Mesendoderm (in vitro differentiated cells): Measurements from ENCODE around the gene SLA2.
"Not testable (repeated sequence)": the region's sequence is repeated elsewhere in the genome, so short reads cannot be mapped to it uniquely, and the experiment has no call there.

Experiments
- DNase-seq: peaks from one replicate; pipeline ENCODE4 v3.0.0; 2013
- H2AK5ac ChIP-seq: 2 replicates; pipeline ENCODE4 v1.6.1; 2013; ENCODE audit warnings: low read length, inconsistent platforms
- H2BK120ac ChIP-seq: 2 replicates; pipeline ENCODE4 v1.6.1; 2013; ENCODE audit warnings: low read depth, mild to moderate bottlenecking, low read length, moderate library complexity, mixed read lengths
- H2BK15ac ChIP-seq: replicated peaks from 2 replicates; pipeline ENCODE4 v1.6.1; 2013; ENCODE audit warnings: low read depth, mild to moderate bottlenecking, moderate library complexity
- H2BK5ac ChIP-seq: 2 replicates; pipeline ENCODE4 v1.6.1; 2013; ENCODE audit warnings: low read length, inconsistent platforms
- H3K18ac ChIP-seq: 2 replicates; pipeline ENCODE4 v1.6.1; 2013; ENCODE audit warnings: mild to moderate bottlenecking, low read length, mixed read lengths
- H3K23ac ChIP-seq: one replicate; pipeline ENCODE4 v1.6.1; 2013; ENCODE audit warnings: low read length
- H3K27ac ChIP-seq: 2 replicates; pipeline ENCODE4 v1.5.1; 2013; ENCODE audit warnings: low read depth, mild to moderate bottlenecking, inconsistent platforms, low read length, moderate library complexity
- H3K27me3 ChIP-seq: 2 replicates; pipeline ENCODE4 v1.6.1; 2013; ENCODE audit warnings: low read length, control low read depth, mild to moderate bottlenecking, inconsistent platforms; ENCODE audit not compliant: insufficient read depth, poor library complexity
- H3K36me3 ChIP-seq: 2 replicates; pipeline ENCODE4 v1.6.1; 2013; ENCODE audit warnings: low read length, inconsistent platforms; ENCODE audit not compliant: control insufficient read depth, insufficient read depth
- H3K4ac ChIP-seq: one replicate; pipeline ENCODE4 v1.6.1; 2013; ENCODE audit warnings: low read depth, mild to moderate bottlenecking, low read length, moderate library complexity
- H3K4me1 ChIP-seq: 2 replicates; pipeline ENCODE4 v1.6.1; 2013; ENCODE audit warnings: low read depth, low read length, inconsistent platforms; ENCODE audit not compliant: control insufficient read depth
- H3K4me2 ChIP-seq: 2 replicates; pipeline ENCODE4 v1.6.1; 2013; ENCODE audit warnings: low read length
- H3K4me3 ChIP-seq: 2 replicates; pipeline ENCODE4 v1.5.1; 2013; ENCODE audit warnings: mild to moderate bottlenecking, low read length
- H3K56ac ChIP-seq: one replicate; pipeline ENCODE4 v1.6.1; 2013; ENCODE audit warnings: low read length
- H3K79me1 ChIP-seq: 2 replicates; pipeline ENCODE4 v1.6.1; 2013; ENCODE audit warnings: low read length, inconsistent platforms
- H3K79me2 ChIP-seq: 2 replicates; pipeline ENCODE4 v1.6.1; 2013; ENCODE audit warnings: mild to moderate bottlenecking, low read length; ENCODE audit not compliant: control insufficient read depth, insufficient read depth
- H3K9ac ChIP-seq: 2 replicates; pipeline ENCODE4 v1.6.1; 2013; ENCODE audit warnings: low read length, inconsistent platforms
- H4K5ac ChIP-seq: one replicate; pipeline ENCODE4 v1.6.1; 2013; ENCODE audit warnings: low read length
- H4K8ac ChIP-seq: one replicate; pipeline ENCODE4 v1.6.1; 2013; ENCODE audit warnings: low read depth, mild to moderate bottlenecking, control low read depth, low read length, moderate library complexity
- WGBS: extraction: QIAGEN DNeasy Blood & Tissue Kit; methylation state at CpG from one replicate; pipeline ENCODE4 v1.1.7; 2013; ENCODE audit warnings: low lambda C conversion rate, missing lambda C conversion rate; ENCODE audit not compliant: insufficient coverage; ENCODE audit errors: extremely low coverage; 5-methylcytosine and 5-hydroxymethylcytosine counted together

SLA2 gene

GRCh38 chr20:36684747-36685146 is 38.8 kb upstream of the SLA2 start:
- Histone ChIP-seq H3K23ac (no peak overlapping the region), H3K36me3 (peaks cover 2% of the 10 kb centered on the region), H4K8ac (no peak overlapping the region), H3K79me2 (no peaks in the 10 kb centered on the region), H2BK120ac (no peak overlapping the region), H3K4me3 (no peak overlapping the region), H3K27ac (no peak overlapping the region), H2BK5ac (no peak overlapping the region), H3K79me1 (no peaks in the 10 kb centered on the region), H2BK15ac (no peak overlapping the region), H3K9ac (no peak overlapping the region), H3K18ac (no peak overlapping the region), H3K4me2 (no peak overlapping the region), H4K5ac (no peak overlapping the region), H3K4me1 (no peaks in the 10 kb centered on the region), H3K27me3 (no peaks in the 10 kb centered on the region), H2AK5ac (no peak overlapping the region), H3K4ac (no peak overlapping the region), H3K56ac (no peak overlapping the region)
- DNase-seq: no peak
- WGBS: no CpG with 5 or more reads among the region's 6 CpGs

DNA sequence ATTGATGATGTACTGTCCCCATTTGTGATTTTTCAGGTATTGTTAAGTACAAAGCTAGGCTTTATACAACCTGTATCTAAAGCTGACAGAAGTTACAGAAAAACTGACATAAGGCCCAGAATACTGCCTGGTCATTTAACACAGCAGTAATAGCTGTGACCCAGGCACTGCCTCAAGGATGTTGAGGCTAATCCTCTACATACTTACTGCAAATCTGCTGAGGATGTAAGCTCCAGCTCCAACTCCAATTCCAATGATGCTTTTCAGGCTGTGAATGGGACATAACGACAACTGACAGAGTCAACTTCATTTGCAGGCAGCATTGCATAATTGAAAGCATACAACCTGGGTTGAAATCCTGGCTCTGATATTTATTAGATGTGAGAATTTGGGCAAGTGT is 36.3 kb upstream of the SLA2 start:
- no peak overlapping the region for H3K4me3 ChIP-seq
- no peak overlapping the region for H4K5ac ChIP-seq
- H2BK120ac ChIP-seq: no peak overlapping the region
- no peak overlapping the region for H3K4ac ChIP-seq
- no peak overlapping the region for H4K8ac ChIP-seq
- H3K4me1 ChIP-seq: no peaks in the 10 kb centered on the region
- H3K9ac ChIP-seq: no peak overlapping the region
- H2BK15ac ChIP-seq: no peak overlapping the region
- DNase-seq: no peak
- no peak overlapping the region for H2AK5ac ChIP-seq
- no CpG with 5 or more reads among the region's 1 CpG for WGBS
- no peak overlapping the region for H2BK5ac ChIP-seq
- peaks cover 2% of the 10 kb centered on the region for H3K36me3 ChIP-seq
- no peaks in the 10 kb centered on the region for H3K27me3 ChIP-seq
- no peak overlapping the region for H3K4me2 ChIP-seq
- H3K23ac ChIP-seq: no peak overlapping the region
- no peaks in the 10 kb centered on the region for H3K79me2 ChIP-seq
- H3K79me1 ChIP-seq: no peaks in the 10 kb centered on the region
- H3K27ac ChIP-seq: no peak overlapping the region
- no peak overlapping the region for H3K18ac ChIP-seq
- H3K56ac ChIP-seq: no peak overlapping the region

- H3K36me3 ChIP-seq: no peaks in the 10 kb centered on the region
- H4K5ac ChIP-seq: peak overlapping the region; percentile 79
- no CpG with 5 or more reads among the region's 8 CpGs for WGBS
- H4K8ac ChIP-seq: no peak overlapping the region
- peak overlapping the region; percentile 6 for H3K27ac ChIP-seq
- H3K18ac ChIP-seq: no peak overlapping the region
- H3K79me2 ChIP-seq: no peaks in the 10 kb centered on the region
- DNase-seq: no peak
- H2BK120ac ChIP-seq: no peak overlapping the region
- no peak overlapping the region for H3K23ac ChIP-seq
- no peaks in the 10 kb centered on the region for H3K27me3 ChIP-seq
- H3K79me1 ChIP-seq: no peaks in the 10 kb centered on the region
- peak overlapping the region; percentile 87 for H3K56ac ChIP-seq
- H2AK5ac ChIP-seq: no peak overlapping the region
- no peak overlapping the region for H3K4me3 ChIP-seq
- H3K4me2 ChIP-seq: peak overlapping the region; percentile 39
- H2BK15ac ChIP-seq: no peak overlapping the region
- no peaks in the 10 kb centered on the region for H3K4me1 ChIP-seq
- H3K4ac ChIP-seq: peak overlapping the region; percentile 8
- H3K9ac ChIP-seq: peak overlapping the region; percentile 65
- no peak overlapping the region for H2BK5ac ChIP-seq
These were observed 31.4 kb upstream of the SLA2 start for GRCh38 chr20:36677422-36677771.

DNA sequence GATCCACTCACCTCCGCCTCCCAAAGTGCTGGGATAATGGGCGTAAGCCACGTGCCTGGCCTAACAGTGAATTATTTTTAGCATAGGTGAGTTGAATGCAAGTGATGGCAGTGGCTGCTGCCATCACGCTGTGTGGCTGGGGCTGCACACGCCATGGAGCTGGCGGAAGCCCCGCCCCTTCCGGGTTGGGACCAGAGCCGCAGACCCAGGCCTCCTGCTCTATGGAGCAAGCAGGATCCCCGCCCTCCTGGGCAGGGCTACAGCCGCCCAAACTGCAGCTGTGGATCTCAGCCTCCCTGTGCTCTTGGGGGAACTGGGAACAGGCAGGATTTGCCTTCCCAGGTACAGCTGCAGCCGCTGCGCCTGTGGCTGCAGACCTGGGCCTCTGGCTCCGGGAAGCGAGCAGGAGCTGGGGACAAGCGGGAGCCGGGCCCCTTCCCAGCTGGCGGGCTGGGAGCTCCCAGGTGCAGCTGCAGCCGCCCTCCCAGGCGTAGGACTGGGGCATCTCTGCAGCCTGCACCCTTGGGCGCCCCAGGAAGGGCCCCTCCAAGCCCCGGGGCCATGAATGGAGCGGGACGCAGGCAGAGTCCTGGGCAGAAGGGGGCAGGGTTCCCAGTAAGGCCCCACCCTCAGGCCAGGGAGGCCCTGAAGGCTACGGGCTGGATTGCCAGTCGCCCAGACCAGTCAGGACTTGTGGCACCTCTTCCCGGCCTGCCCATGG is 30.9 kb upstream of the SLA2 start:
- H3K4ac ChIP-seq: peak overlapping the region; percentile 92
- peak; percentile 98 for DNase-seq

GRCh38 chr20:36675545-36675944 is 29.5 kb upstream of the SLA2 start:
- not testable (repeated sequence) for H2BK15ac ChIP-seq, H3K79me2 ChIP-seq, H4K5ac ChIP-seq, H3K27me3 ChIP-seq, DNase-seq, H4K8ac ChIP-seq, H3K27ac ChIP-seq, H2BK5ac ChIP-seq, H3K23ac ChIP-seq, H3K36me3 ChIP-seq, H2AK5ac ChIP-seq, H2BK120ac ChIP-seq, H3K9ac ChIP-seq, H3K4me1 ChIP-seq, H3K4me3 ChIP-seq, H3K18ac ChIP-seq, H3K4me2 ChIP-seq, H3K4ac ChIP-seq, H3K56ac ChIP-seq, H3K79me1 ChIP-seq
- WGBS: no CpG with 5 or more reads among the region's 8 CpGs

More for the DNA sequence above, 30.9 kb upstream of the SLA2 start:
- H3K79me2 ChIP-seq: no peaks in the 10 kb centered on the region
- peak overlapping the region; percentile 91 for H3K56ac ChIP-seq
- peak overlapping the region; percentile 77 for H4K8ac ChIP-seq
- H3K4me3 ChIP-seq: peak overlapping the region; percentile 50
- H3K27ac ChIP-seq: peak overlapping the region; percentile 86
- peak overlapping the region; percentile 48 for H2BK5ac ChIP-seq
- peak overlapping the region; percentile 49 for H3K4me2 ChIP-seq
- H3K9ac ChIP-seq: peak overlapping the region; percentile 88
- H4K5ac ChIP-seq: peak overlapping the region; percentile 59
- no peak overlapping the region for H3K23ac ChIP-seq
- H2AK5ac ChIP-seq: no peak overlapping the region
- H2BK120ac ChIP-seq: no peak overlapping the region
- no peaks in the 10 kb centered on the region for H3K36me3 ChIP-seq
- no peaks in the 10 kb centered on the region for H3K79me1 ChIP-seq
- no peaks in the 10 kb centered on the region for H3K27me3 ChIP-seq
- H2BK15ac ChIP-seq: no peak overlapping the region
- peak overlapping the region; percentile 86 for H3K18ac ChIP-seq
- WGBS: no CpG with 5 or more reads among the region's 27 CpGs
- no peaks in the 10 kb centered on the region for H3K4me1 ChIP-seq

GRCh38 chr20:36672991-36673390 is 27.0 kb upstream of the SLA2 start:
- Histone ChIP-seq H3K56ac (no peak overlapping the region), H2AK5ac (no peak overlapping the region), H4K8ac (no peak overlapping the region), H3K27me3 (no peaks in the 10 kb centered on the region), H3K4me3 (no peak overlapping the region), H2BK15ac (no peak overlapping the region), H3K79me1 (no peaks in the 10 kb centered on the region), H2BK5ac (no peak overlapping the region), H3K79me2 (no peaks in the 10 kb centered on the region), H3K27ac (no peak overlapping the region), H3K36me3 (no peaks in the 10 kb centered on the region), H3K4me2 (no peak overlapping the region), H2BK120ac (no peak overlapping the region), H3K18ac (no peak overlapping the region), H3K9ac (no peak overlapping the region), H3K23ac (no peak overlapping the region), H4K5ac (no peak overlapping the region), H3K4ac (no peak overlapping the region), H3K4me1 (no peaks in the 10 kb centered on the region)
- no peak for DNase-seq
- no CpG with 5 or more reads among the region's 4 CpGs for WGBS
